NT2/D1 (cell line): ENCODE results near the gene TCEAL5.

ENCODE experiments used
- SUZ12 ChIP-seq: IDR thresholded peaks from 2 replicates; pipeline ENCODE4 v1.6.1; 2011; ENCODE audit not compliant: insufficient read length, insufficient read depth; ENCODE audit errors: extremely low read depth
- YY1 ChIP-seq: IDR thresholded peaks from 2 replicates; pipeline ENCODE4 v1.6.1; 2011; ENCODE audit not compliant: insufficient read length, insufficient read depth
- ZNF274 ChIP-seq: IDR thresholded peaks from 2 replicates; pipeline ENCODE4 v1.6.1; 2011; ENCODE audit warnings: mild to moderate bottlenecking, low read depth, low read length

GRCh38 chrX:103279624-103280023, 3.1 kb upstream of the TCEAL5 start:
- TF ChIP-seq ZNF274, result no peak
- TF ChIP-seq YY1, result no peak
- no peak for TF ChIP-seq SUZ12
